HepG2 (cell line): ENCODE results near the gene AP5Z1. TPM values are rescaled to one million over a fixed set of nuclear protein-coding genes. Genes with fewer than 3 reads are reported as not detected.

ENCODE experiments used
- ATAC-seq: fragments of 200-7000 bp; cut with Tn5 transposase; 3 replicates; pipeline ENCODE4 v1.9.1; 2020; ENCODE audit warnings: mild to moderate bottlenecking, moderate library complexity
- BruUV-seq: library from RNA; stranded (reverse); fragments of 400-500 nt; replicated peaks from 2 replicates; lab custom pipeline; 2021; lab: Mats Ljungman, UMichigan
- CTCF ChIA-PET: fragments of 300-600 bp; formaldehyde crosslinking; extraction: SDS; loops from one replicate; lab custom pipeline; 2021; ENCODE audit warnings: low total read pairs, inconsistent platforms, low intra/inter-chr PET ratio; lab: Yijun Ruan, JAX
- POLR2A ChIA-PET: fragments of 350-600 bp; sonication (Branson Sonifier 250); formaldehyde crosslinking; loops from one replicate; lab custom pipeline; 2020; ENCODE audit warnings: antibody characterized with exemption, inconsistent platforms; lab: Yijun Ruan, JAX
- DNase-seq: peaks from one replicate; pipeline ENCODE4 v3.0.0-alpha.2; 2015; ENCODE audit warnings: low spot score
- FAIRE-seq: peaks from 3 replicates; lab custom pipeline; 2011; peaks lifted over from hg19 to GRCh38; lab: Jason Lieb, UNC
- H2AFZ ChIP-seq: one replicate; pipeline ENCODE4 v1.6.1; 2011; ENCODE audit warnings: low read length, inconsistent platforms
- H3K27ac ChIP-seq: fragments of 300-600 bp; 3 replicates; pipeline ENCODE4 v1.8.0; 2011; ENCODE audit warnings: mixed run types, mild to moderate bottlenecking, mixed read lengths, low read length, inconsistent platforms; ENCODE audit not compliant: insufficient read depth; ENCODE audit errors: extremely low read length
- H3K27me3 ChIP-seq, 2 experiments: fragments of 200-600 bp in 1 of 2; 2 replicates in 1 of 2; 3 replicates in 1 of 2; pipeline versions ENCODE4 v1.6.0 to v1.8.0; 2011; ENCODE audit warnings: low read length in 2 of 2, mild to moderate bottlenecking in 2 of 2, moderate library complexity in 2 of 2, inconsistent platforms in 1 of 2; ENCODE audit not compliant: insufficient read depth in 2 of 2, control insufficient read depth in 1 of 2
- H3K36me3 ChIP-seq, 2 experiments: fragments of 200-600 bp in 1 of 2; replicated peaks in 1 of 2; 2 replicates in 1 of 2; 3 replicates in 1 of 2; pipeline versions ENCODE4 v1.5.1 to v1.8.0; 2011; ENCODE audit warnings: low read length in 2 of 2, inconsistent platforms in 1 of 2; ENCODE audit not compliant: insufficient read depth in 2 of 2, control insufficient read depth in 1 of 2
- H3K4me1 ChIP-seq: 2 replicates; pipeline ENCODE4 v1.5.1; 2012; ENCODE audit warnings: low read length, inconsistent platforms; ENCODE audit not compliant: insufficient read depth
- H3K4me2 ChIP-seq: 2 replicates; pipeline ENCODE4 v1.6.0; 2011; ENCODE audit warnings: low read depth, low read length, inconsistent platforms
- H3K4me3 ChIP-seq, 3 experiments: fragments of 200-600 bp in 1 of 3; sonication (generic), shearing (Covaris generic) in 1 of 3; replicated peaks in 1 of 3; 2 replicates each; pipeline ENCODE4 v1.5.1; 2011 to 2016; ENCODE audit warnings: low read length in 3 of 3, inconsistent platforms in 2 of 3, low read depth in 2 of 3, mild to moderate bottlenecking in 2 of 3, control low read depth in 1 of 3, mixed read lengths in 1 of 3; ENCODE audit not compliant: insufficient read depth in 1 of 3
- H3K79me2 ChIP-seq: one replicate; pipeline ENCODE4 v1.6.1; 2011; ENCODE audit warnings: low read length, inconsistent platforms; ENCODE audit not compliant: insufficient read depth
- H3K9ac ChIP-seq: 2 replicates; pipeline ENCODE4 v1.6.0; 2011; ENCODE audit warnings: mild to moderate bottlenecking, low read depth, low read length, inconsistent platforms; ENCODE audit not compliant: insufficient read depth
- H3K9me3 ChIP-seq: 2 replicates; pipeline ENCODE4 v1.5.1; 2012; ENCODE audit warnings: mild to moderate bottlenecking, low read length
- H4K20me1 ChIP-seq: 2 replicates; pipeline ENCODE4 v1.6.0; 2011; ENCODE audit warnings: inconsistent platforms, mild to moderate bottlenecking, low read length, moderate library complexity; ENCODE audit not compliant: insufficient read depth
- DPF2 ChIP-seq: sonication (generic); formaldehyde crosslinking; IDR thresholded peaks from 2 replicates; pipeline ENCODE4 v1.4.0; 2020; ENCODE audit warnings: mild to moderate bottlenecking, low read depth, missing genetic modification reagents, borderline replicate concordance
- GTF3A ChIP-seq: sonication (generic); formaldehyde crosslinking; conservative IDR thresholded peaks from 2 replicates; pipeline ENCODE4 v1.4.0; 2020; ENCODE audit warnings: mild to moderate bottlenecking, missing genetic modification reagents
- JUND ChIP-seq: sonication (generic); formaldehyde crosslinking; IDR thresholded peaks from 2 replicates; pipeline ENCODE4 v1.8.0; 2022; ENCODE audit warnings: mild to moderate bottlenecking, missing genetic modification reagents
- MED1 ChIP-seq: sonication (generic); formaldehyde crosslinking; IDR thresholded peaks from 2 replicates; pipeline ENCODE4 v1.4.0; 2020; ENCODE audit warnings: missing genetic modification reagents
- MIER2 ChIP-seq: IDR thresholded peaks from 2 replicates; pipeline ENCODE4 v1.6.1; 2016; ENCODE audit warnings: missing biosample characterization, missing genetic modification reagents
- MYC ChIP-seq: sonication (generic); formaldehyde crosslinking; IDR thresholded peaks from 2 replicates; pipeline ENCODE4 v1.9.0; 2021; ENCODE audit warnings: missing genetic modification reagents, borderline replicate concordance
- RARG ChIP-seq: sonication (generic); formaldehyde crosslinking; IDR thresholded peaks from 2 replicates; pipeline ENCODE4 v1.4.0; 2020; ENCODE audit warnings: low read depth, mild to moderate bottlenecking, missing genetic modification reagents
- YEATS2 ChIP-seq: sonication (generic); formaldehyde crosslinking; IDR thresholded peaks from 2 replicates; pipeline ENCODE4 v1.4.0; 2020; ENCODE audit warnings: missing genetic modification reagents, borderline replicate concordance
- ZSCAN22 ChIP-seq: sonication (generic); formaldehyde crosslinking; IDR thresholded peaks from 2 replicates; pipeline ENCODE4 v1.4.0; 2020; ENCODE audit warnings: mild to moderate bottlenecking, missing genetic modification reagents
- WGBS: methylation state at CpG from one replicate; pipeline ENCODE4 v1.1.6; 2017; ENCODE audit warnings: low lambda C conversion rate; 5-methylcytosine and 5-hydroxymethylcytosine counted together
- in situ Hi-C: cut with HindIII; loops from 2 replicates; pipeline ENCODE4 v1.10.0; 2017; ENCODE audit warnings: low pct_unique_long_range_greater_than_20kb; ENCODE audit not compliant: extremely low pct_ligation_motif_present
- intact Hi-C: fragments of 100-400 bp; cut with micrococcal nuclease; formaldehyde crosslinking; loops from one replicate; pipeline ENCODE4 v1.10.0; 2022; ENCODE audit not compliant: unreplicated experiment
- polyA plus RNA-seq, 8 experiments: library from polyadenylated mRNA; depleted of rRNA in 3 of 8; stranded (reverse) in 7 of 8; unstranded in 1 of 8; fragments of >200 nt; fragmentation: Illumina TruSeq in 4 of 8; extraction: Trizol in 4 of 8; gene quantifications; 2 replicates each; pipeline versions ENCODE4 v1.2.1 to v1.2.3, GENCODE V29; 2011 to 2016; ENCODE audit warnings: low read depth in 4 of 8, missing spikeins in 1 of 8, mixed read lengths in 1 of 8; ENCODE audit not compliant: insufficient read depth in 1 of 8
- total RNA-seq, 5 experiments: library from RNA; depleted of rRNA; stranded (reverse); fragments of >200 nt; fragmentation: Illumina TruSeq; extraction: Trizol; gene quantifications; 2 replicates each; pipeline ENCODE4 v1.2.3, GENCODE V29; 2016; ENCODE audit warnings: low read depth in 1 of 5
- TF ChIP-seq, protein P1 (sequence below): sonication (generic); formaldehyde crosslinking; IDR thresholded peaks from 2 replicates; pipeline ENCODE4 v1.5.1; 2020; ENCODE audit warnings: mild to moderate bottlenecking, missing genetic modification reagents, moderate library complexity

The AP5Z1 gene
- total and polyA plus RNA-seq, 2 of the 13 experiments (the other 11 are each of a cell fraction or from before 2014, with no cell fraction given) = 9.3 to 15.1 TPM

DNA sequence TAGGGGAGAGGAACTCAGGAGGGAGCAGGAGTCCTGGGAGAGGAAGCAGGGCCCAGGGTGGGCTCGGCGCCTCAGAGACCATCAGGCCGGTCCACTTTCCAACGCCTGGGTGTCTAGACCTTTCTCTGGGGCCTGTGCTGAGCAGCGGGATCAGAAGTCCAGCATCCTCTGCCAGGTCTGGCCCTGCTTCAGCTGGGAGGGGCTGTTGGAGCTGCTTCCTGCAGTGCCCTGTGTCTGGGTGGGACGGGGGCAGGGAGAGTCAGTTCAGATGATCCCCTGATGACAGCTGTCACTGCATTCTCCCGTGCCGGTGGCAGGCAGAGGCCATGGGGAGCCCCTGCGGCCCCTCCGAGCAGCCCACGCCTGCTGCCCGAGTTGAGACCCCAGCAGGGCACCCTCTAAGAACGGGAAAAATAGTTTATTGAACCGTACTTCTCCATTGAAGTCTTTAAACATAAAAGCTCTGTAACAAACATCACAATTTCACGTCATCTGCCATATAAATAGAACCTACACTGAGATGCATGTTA is 23.3 kb downstream of the AP5Z1 start:
- WGBS = 26% methylated on average over 12 of the region's 15 CpGs
- Histone ChIP-seq H3K27me3 (peaks cover 1 to 12% of the 10 kb centered on the region in 2 experiments; a peak in 2 of 5 replicates), H3K79me2 (no peaks in the 10 kb centered on the region), H3K4me2 (peak overlapping the region; percentile 55; the same call in 1 of the 2 replicates), H3K4me1 (peaks cover 8% of the 10 kb centered on the region), H3K36me3 (no peaks in the 10 kb centered on the region), H3K9ac (no peak overlapping the region), H3K27ac (no peak overlapping the region), H2AFZ (no peak overlapping the region), H3K4me3 (0 out of 6 replicates have a peak overlapping the region, but pooled peaks of 1 of the 3 experiments have one; percentile 26), H4K20me1 (no peaks in the 10 kb centered on the region), H3K9me3 (no peaks in the 10 kb centered on the region)
- ATAC-seq (peak; percentile 18), DNase-seq (no peak), FAIRE-seq (no peak)
- ChIA-PET POLR2A (no interaction called here), CTCF (interaction anchor here (1.6 to 2.0 kb wide), 2 partner anchors 84 to 287 kb away, joined by 13 to 17 read pairs; partner anchors contain the start of gene RADIL)
- BruUV-seq = no TSS peak
- no peak for TF ChIP-seq RARG (CRISPR knock-in tag)
- intact Hi-C loops = no loop called here
- in situ Hi-C loops = loop anchor here (10.0 kb wide), 1 partner anchor 286 kb away; no protein-coding TSS in a partner anchor

DNA sequence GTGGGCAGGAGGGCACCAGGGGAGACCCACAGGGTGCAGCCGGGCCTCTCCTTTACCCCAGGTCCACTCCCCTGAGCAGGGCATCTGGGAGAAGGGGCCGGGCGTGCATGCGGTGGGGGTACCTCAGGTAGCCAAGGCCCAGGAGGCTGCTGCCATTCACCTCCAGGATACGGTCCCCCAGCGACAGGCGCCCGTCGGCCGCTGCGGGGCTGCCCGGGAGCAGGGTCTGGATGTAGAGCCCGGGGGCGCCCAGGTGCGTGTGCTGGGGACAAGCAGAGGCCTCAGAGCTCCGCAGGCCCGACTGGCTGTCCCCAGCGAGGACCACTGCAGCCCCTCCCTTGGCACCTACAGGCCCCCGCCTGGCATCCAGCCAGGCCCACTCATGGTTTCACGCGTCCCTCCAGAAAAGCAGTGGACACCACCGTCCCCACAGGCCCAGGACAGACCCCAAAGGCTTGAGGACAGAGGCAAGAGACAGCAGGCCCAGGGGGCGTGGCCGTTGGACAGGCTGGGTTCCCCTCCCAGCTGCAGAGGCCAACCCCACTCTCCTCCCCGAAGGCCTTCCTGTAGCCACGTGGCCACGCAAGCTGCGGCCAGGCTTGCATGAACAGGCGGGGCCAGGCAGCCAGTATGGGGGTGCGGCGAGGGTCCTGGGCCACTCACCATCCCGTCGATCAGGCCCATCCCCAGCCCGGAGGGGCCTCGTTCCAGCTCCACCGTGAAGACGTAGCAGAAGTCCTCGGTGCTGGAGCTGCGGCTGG is 24.3 kb downstream of the AP5Z1 start:
- no TSS peak for BruUV-seq
- no peak overlapping the region for H3K27ac ChIP-seq
- TF ChIP-seq, protein P1, sequence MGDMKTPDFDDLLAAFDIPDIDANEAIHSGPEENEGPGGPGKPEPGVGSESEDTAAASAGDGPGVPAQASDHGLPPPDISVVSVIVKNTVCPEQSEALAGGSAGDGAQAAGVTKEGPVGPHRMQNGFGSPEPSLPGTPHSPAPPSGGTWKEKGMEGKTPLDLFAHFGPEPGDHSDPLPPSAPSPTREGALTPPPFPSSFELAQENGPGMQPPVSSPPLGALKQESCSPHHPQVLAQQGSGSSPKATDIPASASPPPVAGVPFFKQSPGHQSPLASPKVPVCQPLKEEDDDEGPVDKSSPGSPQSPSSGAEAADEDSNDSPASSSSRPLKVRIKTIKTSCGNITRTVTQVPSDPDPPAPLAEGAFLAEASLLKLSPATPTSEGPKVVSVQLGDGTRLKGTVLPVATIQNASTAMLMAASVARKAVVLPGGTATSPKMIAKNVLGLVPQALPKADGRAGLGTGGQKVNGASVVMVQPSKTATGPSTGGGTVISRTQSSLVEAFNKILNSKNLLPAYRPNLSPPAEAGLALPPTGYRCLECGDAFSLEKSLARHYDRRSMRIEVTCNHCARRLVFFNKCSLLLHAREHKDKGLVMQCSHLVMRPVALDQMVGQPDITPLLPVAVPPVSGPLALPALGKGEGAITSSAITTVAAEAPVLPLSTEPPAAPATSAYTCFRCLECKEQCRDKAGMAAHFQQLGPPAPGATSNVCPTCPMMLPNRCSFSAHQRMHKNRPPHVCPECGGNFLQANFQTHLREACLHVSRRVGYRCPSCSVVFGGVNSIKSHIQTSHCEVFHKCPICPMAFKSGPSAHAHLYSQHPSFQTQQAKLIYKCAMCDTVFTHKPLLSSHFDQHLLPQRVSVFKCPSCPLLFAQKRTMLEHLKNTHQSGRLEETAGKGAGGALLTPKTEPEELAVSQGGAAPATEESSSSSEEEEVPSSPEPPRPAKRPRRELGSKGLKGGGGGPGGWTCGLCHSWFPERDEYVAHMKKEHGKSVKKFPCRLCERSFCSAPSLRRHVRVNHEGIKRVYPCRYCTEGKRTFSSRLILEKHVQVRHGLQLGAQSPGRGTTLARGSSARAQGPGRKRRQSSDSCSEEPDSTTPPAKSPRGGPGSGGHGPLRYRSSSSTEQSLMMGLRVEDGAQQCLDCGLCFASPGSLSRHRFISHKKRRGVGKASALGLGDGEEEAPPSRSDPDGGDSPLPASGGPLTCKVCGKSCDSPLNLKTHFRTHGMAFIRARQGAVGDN (CRISPR knock-in tag) = peak; percentile 28
- TF ChIP-seq YEATS2 = no peak
- no peak for TF ChIP-seq MIER2 (CRISPR knock-in tag)
- no peak for TF ChIP-seq MED1 (CRISPR knock-in tag)
- no peak for TF ChIP-seq JUND (CRISPR knock-in tag)
- TF ChIP-seq MYC (CRISPR knock-in tag) = peak; percentile 22; the same call in 1 of the 2 replicates
- TF ChIP-seq ZSCAN22 = no peak
- no peak for TF ChIP-seq GTF3A (CRISPR knock-in tag)
- no peak for TF ChIP-seq DPF2 (CRISPR knock-in tag)

More for the DNA sequence above, 24.3 kb downstream of the AP5Z1 start:
- H3K79me2 ChIP-seq = no peaks in the 10 kb centered on the region
- in situ Hi-C loops = loop anchor here (10.0 kb wide), 1 partner anchor 285 kb away; no protein-coding TSS in a partner anchor
- no peak for ATAC-seq
- H3K36me3 ChIP-seq = no peaks in the 10 kb centered on the region
- peaks cover 14% of the 10 kb centered on the region for H3K4me1 ChIP-seq
- intact Hi-C loops = no loop called here
- H2AFZ ChIP-seq = no peak overlapping the region
- ChIA-PET CTCF (interaction anchor here (2.0 kb wide), 1 partner anchor 83 kb away, joined by 13 read pairs; the partner anchor contains the start of gene RADIL), POLR2A (no interaction called here)
- no peaks in the 10 kb centered on the region for H3K9me3 ChIP-seq
- FAIRE-seq = no peak
- no peaks in the 10 kb centered on the region for H4K20me1 ChIP-seq
- no peak overlapping the region for H3K4me2 ChIP-seq
- H3K27me3 ChIP-seq = peaks cover 1 to 12% of the 10 kb centered on the region in 2 experiments; a peak in 2 of 5 replicates
- no peak for DNase-seq
- H3K9ac ChIP-seq = no peak overlapping the region
- no peak overlapping the region for H3K4me3 ChIP-seq
- 87% methylated on average over 5 of the region's 39 CpGs for WGBS
